HEK293 (cell line): Measurements from ENCODE around the gene PRMT1.

Source experiments
- BCL11A ChIP-seq: fragments of 450-650 bp; formaldehyde crosslinking; IDR thresholded peaks from 2 replicates; pipeline ENCODE4 v1.5.1; 2016; ENCODE audit warnings: low read depth, missing biosample characterization, missing genetic modification characterization
- FEZF1 ChIP-seq: fragments of 450-650 bp; formaldehyde crosslinking; IDR thresholded peaks from 2 replicates; pipeline ENCODE4 v1.5.1; 2016; ENCODE audit warnings: missing biosample characterization, missing genetic modification characterization
- GLIS2 ChIP-seq: fragments of 450-650 bp; formaldehyde crosslinking; IDR thresholded peaks from 2 replicates; pipeline ENCODE4 v1.5.1; 2016; ENCODE audit warnings: missing biosample characterization, missing genetic modification characterization
- HOXC10 ChIP-seq: sonication (generic); formaldehyde crosslinking; IDR thresholded peaks from 2 replicates; pipeline ENCODE4 v1.8.1; 2023; ENCODE audit warnings: mild to moderate bottlenecking, missing genetic modification reagents
- INSM2 ChIP-seq: fragments of 450-650 bp; formaldehyde crosslinking; IDR thresholded peaks from 2 replicates; pipeline ENCODE4 v1.5.1; 2016; ENCODE audit warnings: missing biosample characterization, missing genetic modification characterization
- KLF7 ChIP-seq: fragments of 450-650 bp; formaldehyde crosslinking; IDR thresholded peaks from 2 replicates; pipeline ENCODE4 v1.5.1; 2016; ENCODE audit warnings: missing biosample characterization, missing genetic modification characterization, borderline replicate concordance
- OVOL3 ChIP-seq: fragments of 450-650 bp; formaldehyde crosslinking; IDR thresholded peaks from 2 replicates; pipeline ENCODE4 v1.5.1; 2016; ENCODE audit warnings: missing biosample characterization, missing genetic modification characterization
- RBAK ChIP-seq: fragments of 450-650 bp; formaldehyde crosslinking; IDR thresholded peaks from 2 replicates; pipeline ENCODE4 v1.5.1; 2016; ENCODE audit warnings: missing biosample characterization, missing genetic modification characterization
- REST ChIP-seq: fragments of 450-650 bp; formaldehyde crosslinking; IDR thresholded peaks from 2 replicates; pipeline ENCODE4 v1.5.1; 2016; ENCODE audit warnings: missing biosample characterization, missing genetic modification characterization
- TCF7L2 ChIP-seq: IDR thresholded peaks from 2 replicates; pipeline ENCODE4 v1.6.1; 2011; ENCODE audit warnings: low read depth, mild to moderate bottlenecking, inconsistent platforms, low read length, moderate library complexity, borderline replicate concordance
- ZBTB10 ChIP-seq: fragments of 450-650 bp; formaldehyde crosslinking; IDR thresholded peaks from 2 replicates; pipeline ENCODE4 v1.5.1; 2016; ENCODE audit warnings: missing biosample characterization, missing genetic modification characterization
- ZNF2 ChIP-seq: fragments of 450-650 bp; formaldehyde crosslinking; IDR thresholded peaks from 2 replicates; pipeline ENCODE4 v1.5.1; 2016; ENCODE audit warnings: missing biosample characterization, missing genetic modification characterization
- ZNF404 ChIP-seq: fragments of 450-650 bp; formaldehyde crosslinking; IDR thresholded peaks from 2 replicates; pipeline ENCODE4 v1.5.1; 2017; ENCODE audit warnings: missing biosample characterization, missing genetic modification characterization
- ZNF426 ChIP-seq: fragments of 450-650 bp; formaldehyde crosslinking; IDR thresholded peaks from 2 replicates; pipeline ENCODE4 v1.5.1; 2017; ENCODE audit warnings: missing biosample characterization, missing genetic modification characterization, mild to moderate bottlenecking, inconsistent platforms, moderate library complexity
- ZNF501 ChIP-seq: fragments of 450-650 bp; formaldehyde crosslinking; IDR thresholded peaks from 2 replicates; pipeline ENCODE4 v1.5.1; 2016; ENCODE audit warnings: missing biosample characterization, missing genetic modification characterization
- ZNF518A ChIP-seq: fragments of 450-650 bp; formaldehyde crosslinking; conservative IDR thresholded peaks from 2 replicates; pipeline ENCODE4 v1.5.1; 2016; ENCODE audit warnings: low read depth, missing biosample characterization, missing genetic modification characterization
- ZNF530 ChIP-seq: fragments of 450-650 bp; formaldehyde crosslinking; IDR thresholded peaks from 2 replicates; pipeline ENCODE4 v1.5.1; 2016; ENCODE audit warnings: low read depth, missing biosample characterization, missing genetic modification characterization
- ZNF561 ChIP-seq: fragments of 450-650 bp; IDR thresholded peaks from 2 replicates; pipeline ENCODE4 v1.5.1; 2018; ENCODE audit warnings: missing biosample characterization, missing genetic modification characterization, borderline replicate concordance
- ZNF624 ChIP-seq: fragments of 450-650 bp; formaldehyde crosslinking; IDR thresholded peaks from 2 replicates; pipeline ENCODE4 v1.5.1; 2017; ENCODE audit warnings: missing biosample characterization, missing genetic modification characterization
- ZNF629 ChIP-seq: fragments of 450-650 bp; formaldehyde crosslinking; IDR thresholded peaks from 2 replicates; pipeline ENCODE4 v1.5.1; 2017; ENCODE audit warnings: missing biosample characterization, missing genetic modification characterization
- ZNF639 ChIP-seq: fragments of 450-650 bp; formaldehyde crosslinking; IDR thresholded peaks from 2 replicates; pipeline ENCODE4 v1.5.1; 2016; ENCODE audit warnings: missing biosample characterization, missing genetic modification characterization
- ZNF692 ChIP-seq: fragments of 450-650 bp; formaldehyde crosslinking; IDR thresholded peaks from 2 replicates; pipeline ENCODE4 v1.5.1; 2016; ENCODE audit warnings: missing biosample characterization, missing genetic modification characterization
- ZNF76 ChIP-seq: fragments of 450-650 bp; formaldehyde crosslinking; IDR thresholded peaks from 2 replicates; pipeline ENCODE4; 2016; ENCODE audit warnings: low read depth, missing biosample characterization, missing genetic modification characterization, borderline replicate concordance

The PRMT1 gene

GRCh38 chr19:49677231-49677900, at the start of gene PRMT1 (continued):
- TF ChIP-seq ZNF518A (tag by site-specific recombination) (no peak), HOXC10 (CRISPR knock-in tag) (no peak), GLIS2 (tag by site-specific recombination) (peak; percentile 92), ZNF624 (no peak), ZNF76 (tag by site-specific recombination) (peak; percentile 78), KLF7 (tag by site-specific recombination) (no peak; the same call in 1 of the 2 replicates), ZNF692 (peak; percentile 80; the same call in 1 of the 2 replicates), OVOL3 (no peak), ZNF426 (tag by site-specific recombination) (no peak), ZNF561 (tag by site-specific recombination) (0 out of 2 replicates have a peak, but pooled peaks have one; percentile 31), BCL11A (tag by site-specific recombination) (peak; percentile 63; the same call in 1 of the 2 replicates), ZNF501 (tag by site-specific recombination) (peak; percentile 78), ZNF629 (tag by site-specific recombination) (no peak), ZNF530 (tag by site-specific recombination) (no peak), ZNF404 (tag by site-specific recombination) (no peak), RBAK (tag by site-specific recombination) (no peak), ZNF2 (peak; percentile 61; the same call in 1 of the 2 replicates), REST (tag by site-specific recombination) (peak; percentile 44; the same call in 1 of the 2 replicates), INSM2 (tag by site-specific recombination) (peak; percentile 21; the same call in 1 of the 2 replicates), FEZF1 (tag by site-specific recombination) (0 out of 2 replicates have a peak, but pooled peaks have one; percentile 19), TCF7L2 (no peak), ZNF639 (tag by site-specific recombination) (no peak), ZBTB10 (peak; percentile 98)
